ENCODE results near the gene PDCD4. TPM values are rescaled to one million over a fixed set of nuclear protein-coding genes. Genes with fewer than 3 reads are reported as not detected.

Gene PDCD4
- total RNA-seq, 1 experiment from 2014 or later = 32.7 TPM

DNA sequence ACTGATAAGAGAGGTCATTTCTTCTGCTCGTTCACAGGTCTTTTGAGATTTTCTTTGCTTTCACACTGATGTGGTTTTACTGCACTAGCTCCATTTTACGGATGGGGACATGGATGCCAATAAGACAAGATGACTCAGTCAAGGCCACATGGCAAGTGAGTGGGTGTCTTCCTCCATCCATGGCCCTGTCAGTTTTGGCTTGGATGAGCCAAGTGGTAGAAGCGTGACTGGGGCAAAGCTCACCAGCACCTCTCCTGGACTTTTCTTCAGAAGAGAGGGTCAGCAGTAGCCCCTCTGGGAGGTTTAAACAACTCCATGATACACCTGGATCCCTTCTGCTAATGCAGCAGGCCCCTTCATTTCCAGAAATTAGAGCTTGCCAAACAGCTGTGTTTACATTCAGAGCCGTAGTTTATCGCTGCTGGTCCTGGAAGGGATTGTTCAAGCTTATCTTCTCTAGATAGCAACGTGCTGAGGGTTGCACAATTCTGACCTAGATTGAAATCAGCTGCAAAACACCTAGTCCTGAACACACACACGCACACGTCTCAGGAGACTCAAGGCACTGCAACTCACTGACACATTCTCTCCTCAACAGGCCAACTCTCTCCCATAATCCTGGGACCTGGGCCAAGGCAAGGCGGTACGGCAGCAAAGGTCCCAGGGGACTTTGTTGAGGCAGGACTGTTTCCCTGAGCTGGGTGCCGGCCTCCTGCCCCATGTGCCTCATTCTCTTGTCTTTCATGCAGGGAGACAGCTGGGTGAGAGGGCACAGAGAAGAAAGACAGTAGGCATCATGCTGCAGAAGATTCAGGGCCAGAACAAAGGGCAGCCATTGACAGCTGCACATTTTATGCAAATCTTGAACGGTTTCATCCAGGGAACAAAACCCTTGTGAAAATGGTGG, 14.2 kb upstream of the PDCD4 start:
- CTCF ChIA-PET = interaction anchor here (1.1 to 2.0 kb wide), 2 partner anchors 14 to 53 kb away, joined by 3 to 5 read pairs; no protein-coding TSS in a partner anchor
- POLR2A ChIA-PET = interaction anchor here (0.7 kb wide), 1 partner anchor 30 kb away, joined by 3 read pairs; no protein-coding TSS in a partner anchor
- ATAC-seq = no peak

DNA sequence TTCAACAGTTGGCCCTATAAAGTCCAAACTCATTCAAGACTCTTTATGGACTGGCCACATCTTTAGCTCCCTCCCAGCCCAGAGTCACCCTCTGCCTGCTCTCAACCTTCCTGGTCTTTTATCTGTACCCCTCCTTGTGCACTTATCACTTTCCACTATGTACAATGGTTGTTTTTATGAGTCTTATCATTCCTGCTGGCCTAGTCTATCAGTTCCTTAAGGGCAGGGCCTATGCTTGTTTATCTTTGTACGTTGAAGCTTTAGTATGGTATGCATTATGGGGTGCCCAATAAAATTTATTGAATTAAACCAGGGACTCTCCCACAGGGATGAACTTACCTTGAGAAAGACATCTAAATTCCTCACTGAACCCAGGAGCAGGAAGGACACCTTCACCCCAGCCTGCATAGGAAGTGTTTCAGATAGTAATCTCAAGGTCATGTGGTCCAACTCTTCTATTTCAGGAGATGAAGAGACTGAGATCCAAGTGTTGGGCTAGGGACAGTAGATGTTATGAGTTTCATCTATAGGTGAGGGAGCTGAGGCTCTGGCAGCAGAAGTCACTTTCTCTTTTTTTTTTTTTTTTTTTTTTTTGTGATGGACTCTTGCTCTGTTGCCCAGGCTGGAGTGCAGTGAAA, 13.3 kb upstream of the PDCD4 start:
- ChIA-PET CTCF (interaction anchor here (1.1 to 2.0 kb wide), 2 partner anchors 13 to 54 kb away, joined by 3 to 5 read pairs; no protein-coding TSS in a partner anchor), POLR2A (no interaction called here)
- no peaks in the 10 kb centered on the region for H3K36me3 Mint-ChIP-seq
- no peak for ATAC-seq
- TF ChIP-seq FOXK1 (CRISPR knock-in tag; IDR thresholded peaks at IDR 0.05) (no peak), FOXP1 (CRISPR knock-in tag; IDR thresholded peaks at IDR 0.05; ENCODE audit: borderline replicate concordance) (no peak)
- TF ChIP-seq, protein P1, sequence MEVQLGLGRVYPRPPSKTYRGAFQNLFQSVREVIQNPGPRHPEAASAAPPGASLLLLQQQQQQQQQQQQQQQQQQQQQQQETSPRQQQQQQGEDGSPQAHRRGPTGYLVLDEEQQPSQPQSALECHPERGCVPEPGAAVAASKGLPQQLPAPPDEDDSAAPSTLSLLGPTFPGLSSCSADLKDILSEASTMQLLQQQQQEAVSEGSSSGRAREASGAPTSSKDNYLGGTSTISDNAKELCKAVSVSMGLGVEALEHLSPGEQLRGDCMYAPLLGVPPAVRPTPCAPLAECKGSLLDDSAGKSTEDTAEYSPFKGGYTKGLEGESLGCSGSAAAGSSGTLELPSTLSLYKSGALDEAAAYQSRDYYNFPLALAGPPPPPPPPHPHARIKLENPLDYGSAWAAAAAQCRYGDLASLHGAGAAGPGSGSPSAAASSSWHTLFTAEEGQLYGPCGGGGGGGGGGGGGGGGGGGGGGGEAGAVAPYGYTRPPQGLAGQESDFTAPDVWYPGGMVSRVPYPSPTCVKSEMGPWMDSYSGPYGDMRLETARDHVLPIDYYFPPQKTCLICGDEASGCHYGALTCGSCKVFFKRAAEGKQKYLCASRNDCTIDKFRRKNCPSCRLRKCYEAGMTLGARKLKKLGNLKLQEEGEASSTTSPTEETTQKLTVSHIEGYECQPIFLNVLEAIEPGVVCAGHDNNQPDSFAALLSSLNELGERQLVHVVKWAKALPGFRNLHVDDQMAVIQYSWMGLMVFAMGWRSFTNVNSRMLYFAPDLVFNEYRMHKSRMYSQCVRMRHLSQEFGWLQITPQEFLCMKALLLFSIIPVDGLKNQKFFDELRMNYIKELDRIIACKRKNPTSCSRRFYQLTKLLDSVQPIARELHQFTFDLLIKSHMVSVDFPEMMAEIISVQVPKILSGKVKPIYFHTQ (CRISPR knock-in tag; IDR thresholded peaks at IDR 0.05) = no peak
- no peak overlapping the region for H3K27ac Mint-ChIP-seq
- no peaks in the 10 kb centered on the region for H3K27me3 Mint-ChIP-seq (ENCODE audit: low read depth)
- H3K9me3 Mint-ChIP-seq = peaks cover 7% of the 10 kb centered on the region
- 0 out of 2 replicates have a peak, but pooled peaks cover 3% of the 10 kb centered on the region for H3K4me1 Mint-ChIP-seq
- no peak for DNase-seq (ENCODE audit: low spot score)
- H3K4me3 Mint-ChIP-seq = no peak overlapping the region

More for the DNA sequence above, 14.2 kb upstream of the PDCD4 start:
- peaks cover 7% of the 10 kb centered on the region for H3K9me3 Mint-ChIP-seq
- H3K27ac Mint-ChIP-seq = no peak overlapping the region
- TF ChIP-seq GABPB1 (CRISPR knock-in tag; IDR thresholded peaks at IDR 0.05) = peak; percentile 78
- TF ChIP-seq, protein P1 (CRISPR knock-in tag; IDR thresholded peaks at IDR 0.05) = no peak
- H3K36me3 Mint-ChIP-seq = no peaks in the 10 kb centered on the region
- 0 out of 2 replicates have a peak, but pooled peaks cover 3% of the 10 kb centered on the region for H3K4me1 Mint-ChIP-seq
- no peak for DNase-seq (ENCODE audit: low spot score)
- H3K4me3 Mint-ChIP-seq = no peak overlapping the region
- H3K27me3 Mint-ChIP-seq (ENCODE audit: low read depth) = no peaks in the 10 kb centered on the region

DNA sequence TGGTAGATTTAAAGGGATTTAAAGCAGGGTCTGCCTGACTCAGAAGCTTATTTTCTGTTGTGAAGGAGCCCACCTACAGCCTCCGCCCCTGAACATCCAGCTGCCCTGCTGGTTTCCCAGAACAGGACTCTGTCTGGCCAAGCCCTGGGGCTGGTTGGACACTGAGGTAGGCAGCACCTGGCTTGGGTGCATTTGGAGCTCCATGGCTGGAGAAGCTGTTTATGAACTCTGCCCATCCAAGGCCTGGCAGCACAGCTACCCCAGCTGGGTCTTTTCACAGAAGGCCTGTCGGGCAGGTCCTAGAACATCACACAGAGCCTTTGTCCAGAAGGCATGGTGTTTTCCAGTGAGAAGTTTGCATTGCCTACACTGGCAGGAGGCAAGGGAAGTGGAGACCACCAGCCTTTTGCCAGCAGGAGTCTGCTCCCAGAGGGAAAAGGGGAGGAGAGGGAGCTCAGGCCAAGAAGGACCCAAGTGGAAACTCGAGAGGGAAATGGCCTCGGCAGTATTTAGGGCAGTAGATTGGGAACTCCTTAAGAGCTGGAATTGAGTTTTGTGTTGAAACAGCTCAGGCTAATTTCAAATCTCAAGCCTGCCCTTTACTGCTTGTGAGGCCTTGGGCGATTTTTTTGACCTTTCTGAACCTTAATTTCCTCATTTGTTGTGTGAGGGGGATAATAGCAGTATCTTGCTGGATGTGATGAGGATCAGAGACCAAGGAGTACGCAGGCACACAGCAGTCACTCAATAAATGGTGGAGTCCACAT, 12.3 kb upstream of the PDCD4 start:
- CTCF ChIA-PET = interaction anchor here (2.0 kb wide), 1 partner anchor 55 kb away, joined by 5 read pairs; no protein-coding TSS in a partner anchor
- Mint-ChIP-seq H3K4me1 (0 out of 2 replicates have a peak, but pooled peaks cover 3% of the 10 kb centered on the region), H3K36me3 (no peaks in the 10 kb centered on the region), H3K27ac (no peak overlapping the region), H3K9me3 (peaks cover 7% of the 10 kb centered on the region), H3K4me3 (no peak overlapping the region), H3K27me3 (ENCODE audit: low read depth) (no peaks in the 10 kb centered on the region)
- no peak for ATAC-seq
- TF ChIP-seq, protein P2, sequence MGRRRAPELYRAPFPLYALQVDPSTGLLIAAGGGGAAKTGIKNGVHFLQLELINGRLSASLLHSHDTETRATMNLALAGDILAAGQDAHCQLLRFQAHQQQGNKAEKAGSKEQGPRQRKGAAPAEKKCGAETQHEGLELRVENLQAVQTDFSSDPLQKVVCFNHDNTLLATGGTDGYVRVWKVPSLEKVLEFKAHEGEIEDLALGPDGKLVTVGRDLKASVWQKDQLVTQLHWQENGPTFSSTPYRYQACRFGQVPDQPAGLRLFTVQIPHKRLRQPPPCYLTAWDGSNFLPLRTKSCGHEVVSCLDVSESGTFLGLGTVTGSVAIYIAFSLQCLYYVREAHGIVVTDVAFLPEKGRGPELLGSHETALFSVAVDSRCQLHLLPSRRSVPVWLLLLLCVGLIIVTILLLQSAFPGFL (CRISPR knock-in tag; IDR thresholded peaks at IDR 0.05; ENCODE audit: borderline replicate concordance) = no peak
- no peak for TF ChIP-seq TCF7 (CRISPR knock-in tag; IDR thresholded peaks at IDR 0.05; ENCODE audit: low read depth)
- DNase-seq (ENCODE audit: low spot score) = no peak
- POLR2A ChIA-PET = interaction anchor here (1.0 kb wide), 1 partner anchor 59 kb away, joined by 3 read pairs; the partner anchor contains the start of gene BBIP1

All from WTC11 (cell line).